Gastrocnemius medialis (tissue), 4 donors: ENCODE data around the gene PGGHG. TPM values are rescaled to one million over a fixed set of nuclear protein-coding genes. Genes with fewer than 3 reads are reported as not detected.

Source experiments
- ATAC-seq, 2 donors: fragments of 150-250 bp; one replicate each; pipeline ENCODE4 v1.9.1; 2016
- DNase-seq, 2 donors: peaks; one replicate each; pipeline ENCODE4 v3.0.0-alpha.2; 2019
- H3K27ac ChIP-seq, 4 donors: fragments of 200-600 bp; sonication (generic); 1 replicate in 1 of 4; 2 replicates in 3 of 4; pipeline ENCODE4 v1.5.1; 2016 to 2018; ENCODE audit warnings: mild to moderate bottlenecking in 2 of 4, moderate library complexity in 1 of 4
- H3K27me3 ChIP-seq, 3 donors: fragments of 200-600 bp; sonication (generic) in 2 of 3; 1 replicate in 1 of 3; 2 replicates in 2 of 3; pipeline versions ENCODE4 v1.5.1 to v1.6.0; 2016 to 2019; ENCODE audit warnings: mild to moderate bottlenecking in 1 of 3, moderate library complexity in 1 of 3
- H3K36me3 ChIP-seq, 2 donors: fragments of 200-600 bp; sonication (generic) in 1 of 2; one replicate each; pipeline ENCODE4 v1.5.1; 2017 to 2018
- H3K4me1 ChIP-seq, 2 donors: fragments of 200-600 bp; sonication (generic) in 1 of 2; one replicate each; pipeline ENCODE4 v1.5.1; 2016 to 2017; ENCODE audit warnings: mild to moderate bottlenecking in 2 of 2
- H3K4me3 ChIP-seq, 4 donors: fragments of 200-600 bp; sonication (generic) in 3 of 4; 1 replicate in 1 of 4; 2 replicates in 3 of 4; pipeline ENCODE4 v1.5.1; 2016 to 2019; ENCODE audit warnings: mild to moderate bottlenecking in 2 of 4
- H3K9me3 ChIP-seq, 3 donors: fragments of 200-600 bp; sonication (generic) in 2 of 3; 1 replicate in 1 of 3; 2 replicates in 2 of 3; pipeline ENCODE4 v1.5.1; 2016 to 2019
- POLR2A ChIP-seq, 2 donors: fragments of 450-650 bp; IDR thresholded peaks; one replicate each; pipeline ENCODE4 v1.6.1; 2017; ENCODE audit warnings: antibody characterized with exemption in 2 of 2, mild to moderate bottlenecking in 2 of 2, moderate library complexity in 2 of 2
- in situ Hi-C, 4 donors: fragments of 200-750 bp; cut with MboI; loops; one replicate each; pipeline versions ENCODE4 v1.15.0 to v1.8.0; 2017; ENCODE audit warnings: low sequenced_read_pairs in 4 of 4
- intact Hi-C: fragments of 100-400 bp; cut with DNase I; formaldehyde crosslinking; loops from one replicate; pipeline ENCODE4 v1.15.1; 2023; ENCODE audit warnings: low total_unique reads
- total RNA-seq, 4 donors: library from RNA; depleted of rRNA; stranded (reverse); fragments of >200 nt; gene quantifications; one replicate each; pipeline versions ENCODE4 v1.1.0 to v1.2.3, GENCODE V29; 2016
- TF ChIP-seq, protein P1 (sequence below), 5 experiments: fragments of 450-650 bp in 3 of 5; fragments of 200-600 bp in 2 of 5; sonication (generic) in 2 of 5; IDR thresholded peaks in 4 of 5; conservative IDR thresholded peaks in 1 of 5; 1 replicate in 4 of 5; 2 replicates in 1 of 5; pipeline ENCODE4 v1.5.1; 2016 to 2019; ENCODE audit warnings: antibody characterized with exemption in 5 of 5, mild to moderate bottlenecking in 3 of 5, moderate library complexity in 3 of 5

Gene PGGHG
- total RNA-seq, 4 donors from 2014 or later: 0.98 to 3.4 (median 2.7) TPM

DNA sequence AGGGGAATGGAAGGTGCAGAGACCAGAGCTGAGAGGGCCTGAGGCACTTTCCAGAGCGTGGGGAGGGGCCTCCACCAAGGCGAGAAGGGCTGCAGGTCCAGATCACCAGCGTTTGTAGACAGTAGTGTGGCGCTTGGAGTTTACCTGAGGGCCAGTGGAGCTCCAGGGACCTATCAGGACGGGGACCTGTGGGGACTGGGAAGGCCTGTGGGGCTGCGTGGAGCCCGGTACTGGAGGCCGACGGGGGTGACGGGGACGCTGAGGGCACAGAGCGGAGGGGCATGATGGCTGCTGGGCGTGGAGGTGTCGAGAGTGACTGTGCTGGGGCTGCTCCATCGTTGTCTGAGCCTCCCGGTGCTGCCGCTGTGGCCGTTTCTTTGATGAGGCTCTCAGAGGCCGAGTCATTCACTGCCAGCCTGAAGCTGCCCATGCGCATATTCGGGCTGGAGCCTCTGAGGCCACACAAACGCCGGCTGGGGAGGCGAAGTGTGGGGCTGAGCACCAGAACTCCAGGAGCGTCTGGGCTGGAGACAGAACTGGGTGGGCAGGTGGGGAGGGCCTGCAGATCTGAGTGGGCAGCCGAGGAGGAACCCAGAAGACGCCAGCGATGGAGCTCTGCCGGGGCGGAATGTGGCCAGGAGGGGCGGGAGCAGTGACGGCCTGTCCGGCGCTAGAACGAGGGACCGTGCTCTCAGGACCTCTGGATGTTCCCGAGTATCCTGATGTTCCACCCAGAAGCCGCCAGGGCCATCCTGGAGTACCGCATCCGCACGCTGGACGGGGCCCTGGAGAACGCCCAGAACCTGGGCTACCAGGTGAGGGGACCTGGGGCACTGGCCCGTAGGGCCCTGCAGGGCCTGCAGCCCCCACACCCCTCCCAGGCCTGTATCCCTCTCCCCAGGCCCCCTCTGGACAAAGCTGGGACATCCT, 2.6 kb downstream of the PGGHG start:
- intact Hi-C loops: no loop called here
- TF ChIP-seq, protein P1, sequence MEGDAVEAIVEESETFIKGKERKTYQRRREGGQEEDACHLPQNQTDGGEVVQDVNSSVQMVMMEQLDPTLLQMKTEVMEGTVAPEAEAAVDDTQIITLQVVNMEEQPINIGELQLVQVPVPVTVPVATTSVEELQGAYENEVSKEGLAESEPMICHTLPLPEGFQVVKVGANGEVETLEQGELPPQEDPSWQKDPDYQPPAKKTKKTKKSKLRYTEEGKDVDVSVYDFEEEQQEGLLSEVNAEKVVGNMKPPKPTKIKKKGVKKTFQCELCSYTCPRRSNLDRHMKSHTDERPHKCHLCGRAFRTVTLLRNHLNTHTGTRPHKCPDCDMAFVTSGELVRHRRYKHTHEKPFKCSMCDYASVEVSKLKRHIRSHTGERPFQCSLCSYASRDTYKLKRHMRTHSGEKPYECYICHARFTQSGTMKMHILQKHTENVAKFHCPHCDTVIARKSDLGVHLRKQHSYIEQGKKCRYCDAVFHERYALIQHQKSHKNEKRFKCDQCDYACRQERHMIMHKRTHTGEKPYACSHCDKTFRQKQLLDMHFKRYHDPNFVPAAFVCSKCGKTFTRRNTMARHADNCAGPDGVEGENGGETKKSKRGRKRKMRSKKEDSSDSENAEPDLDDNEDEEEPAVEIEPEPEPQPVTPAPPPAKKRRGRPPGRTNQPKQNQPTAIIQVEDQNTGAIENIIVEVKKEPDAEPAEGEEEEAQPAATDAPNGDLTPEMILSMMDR (IDR thresholded peaks at IDR 0.05 in 4 of 5, conservative IDR thresholded peaks at IDR 0.05 in 1 of 5): no peak
- no peak for TF ChIP-seq POLR2A (IDR thresholded peaks at IDR 0.05)
- Histone ChIP-seq H3K4me3 (no peak overlapping the region), H3K27me3 (peaks cover 9 to 20% (median 12%) of the 10 kb centered on the region in 3 donors), H3K36me3 (no peaks in the 10 kb centered on the region), H3K4me1 (no peaks in the 10 kb centered on the region), H3K9me3 (no peaks in the 10 kb centered on the region), H3K27ac (no peak overlapping the region)
- in situ Hi-C loops: no loop called here
- no peak for DNase-seq
- no peak for ATAC-seq

DNA sequence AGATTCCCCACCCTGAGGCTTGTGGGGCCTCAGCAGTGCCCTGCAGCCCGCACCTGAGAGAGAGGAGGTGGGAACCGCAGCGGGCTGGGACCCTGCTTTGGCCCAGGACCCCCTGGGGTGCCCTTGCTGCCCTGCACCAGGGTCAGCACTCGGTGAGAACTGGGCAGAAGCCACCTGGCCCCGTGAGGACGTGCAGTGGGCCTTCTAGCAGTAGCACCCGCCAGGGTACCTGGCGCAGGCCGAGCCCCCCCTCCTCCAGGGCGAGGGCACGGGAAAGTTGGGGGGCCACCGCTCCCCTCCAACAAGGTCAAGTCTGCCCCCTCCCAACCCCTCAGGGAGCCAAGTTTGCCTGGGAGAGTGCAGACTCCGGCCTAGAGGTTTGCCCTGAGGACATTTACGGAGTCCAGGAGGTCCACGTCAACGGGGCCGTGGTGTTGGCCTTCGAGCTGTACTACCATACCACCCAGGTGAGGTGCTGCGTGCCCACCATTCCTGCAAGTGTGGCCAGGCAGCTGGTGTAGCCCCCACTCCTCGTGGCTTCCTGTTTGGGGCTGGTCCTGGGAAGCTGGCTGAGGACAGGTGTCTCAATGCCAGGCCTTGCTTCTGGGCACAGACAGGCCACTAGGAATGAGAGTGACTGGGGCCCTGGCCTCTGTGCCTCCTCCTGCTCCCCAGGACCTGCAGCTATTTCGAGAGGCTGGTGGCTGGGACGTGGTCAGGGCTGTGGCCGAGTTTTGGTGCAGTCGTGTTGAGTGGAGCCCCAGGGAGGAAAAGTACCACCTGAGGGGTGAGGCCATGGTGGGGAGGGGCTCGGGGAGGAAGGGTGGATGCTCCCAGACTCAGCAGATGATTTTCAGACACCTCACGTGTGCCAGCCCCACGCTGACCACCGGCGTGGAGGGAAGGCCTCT, 3.5 kb downstream of the PGGHG start:
- DNase-seq (no peak), ATAC-seq (no peak)
- Histone ChIP-seq H3K27ac (no peak overlapping the region), H3K27me3 (peaks cover 9 to 20% (median 12%) of the 10 kb centered on the region in 3 donors), H3K4me3 (no peak overlapping the region), H3K4me1 (no peaks in the 10 kb centered on the region), H3K36me3 (no peaks in the 10 kb centered on the region), H3K9me3 (no peaks in the 10 kb centered on the region)
- no peak for TF ChIP-seq POLR2A (IDR thresholded peaks at IDR 0.05)
- TF ChIP-seq, protein P1 (IDR thresholded peaks at IDR 0.05 in 4 of 5, conservative IDR thresholded peaks at IDR 0.05 in 1 of 5): no peak
- intact Hi-C loops: no loop called here
- in situ Hi-C loops: no loop called here

DNA sequence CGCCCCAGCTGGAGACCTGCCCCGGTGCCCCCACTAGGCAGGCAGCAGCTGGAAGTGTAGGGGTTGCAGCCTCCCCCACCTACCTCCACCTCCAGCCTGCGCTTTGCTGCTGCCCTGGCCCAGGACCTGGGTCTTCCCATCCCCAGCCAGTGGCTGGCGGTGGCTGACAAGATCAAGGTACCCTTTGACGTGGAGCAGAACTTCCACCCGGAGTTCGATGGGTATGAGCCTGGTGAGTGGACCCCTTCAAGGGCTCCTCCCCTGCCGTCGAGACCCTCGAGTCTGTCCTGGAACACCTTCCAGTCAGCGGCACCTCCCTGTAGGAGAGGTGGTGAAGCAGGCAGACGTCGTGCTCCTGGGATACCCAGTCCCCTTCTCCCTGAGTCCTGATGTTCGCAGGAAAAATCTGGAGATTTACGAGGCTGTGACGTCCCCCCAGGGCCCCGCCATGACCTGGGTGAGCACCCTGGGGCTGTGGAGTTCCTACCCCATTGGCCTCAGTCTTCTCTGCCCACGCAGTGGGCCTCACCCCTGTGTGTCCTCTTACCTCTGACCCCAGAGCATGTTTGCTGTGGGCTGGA, 4.4 kb downstream of the PGGHG start:
- intact Hi-C loops (no loop called here), in situ Hi-C loops (no loop called here)
- H3K9me3 ChIP-seq: no peaks in the 10 kb centered on the region
- no peak for TF ChIP-seq POLR2A (IDR thresholded peaks at IDR 0.05)
- TF ChIP-seq, protein P1 (IDR thresholded peaks at IDR 0.05 in 4 of 5, conservative IDR thresholded peaks at IDR 0.05 in 1 of 5): no peak
- H3K27me3 ChIP-seq: peaks cover under 1 to 13% (median 11%) of the 10 kb centered on the region in 3 donors
- H3K4me3 ChIP-seq: no peak overlapping the region
- no peak for DNase-seq
- H3K4me1 ChIP-seq: no peaks in the 10 kb centered on the region
- no peak for ATAC-seq
- no peaks in the 10 kb centered on the region for H3K36me3 ChIP-seq
- no peak overlapping the region for H3K27ac ChIP-seq

- H3K27ac ChIP-seq: no peak overlapping the region
- peaks cover 0 to 17% (median 16%) of the 10 kb centered on the region in 3 donors for H3K27me3 ChIP-seq
- no peak overlapping the region for H3K4me3 ChIP-seq
- intact Hi-C loops (no loop called here), in situ Hi-C loops (no loop called here)
- no peaks in the 10 kb centered on the region for H3K4me1 ChIP-seq
- TF ChIP-seq POLR2A (IDR thresholded peaks at IDR 0.05): no peak
- TF ChIP-seq, protein P1 (IDR thresholded peaks at IDR 0.05 in 4 of 5, conservative IDR thresholded peaks at IDR 0.05 in 1 of 5): no peak
- DNase-seq: no peak
- H3K36me3 ChIP-seq: no peaks in the 10 kb centered on the region
- H3K9me3 ChIP-seq: no peaks in the 10 kb centered on the region
- ATAC-seq: no peak
These were observed 5.1 kb downstream of the PGGHG start for GRCh38 chr11:293852-294661.
